GM12891 (cell line): ENCODE results near the gene TTC4.

Source experiments
- PAX5 ChIP-seq: IDR thresholded peaks from 2 replicates; pipeline ENCODE4 v1.6.1; 2011; ENCODE audit warnings: low read length, moderate library complexity, mild to moderate bottlenecking; ENCODE audit not compliant: insufficient read depth, severe bottlenecking
- POLR2A ChIP-seq: IDR thresholded peaks from 2 replicates; pipeline ENCODE4 v1.6.1; 2011; ENCODE audit warnings: low read depth, low read length, control low read depth
- POLR2AphosphoS5 ChIP-seq: IDR thresholded peaks from 2 replicates; pipeline ENCODE4 v1.6.1; 2011; ENCODE audit warnings: low read depth, low read length, control low read depth
- POU2F2 ChIP-seq: IDR thresholded peaks from 2 replicates; pipeline ENCODE4 v1.6.1; 2011; ENCODE audit warnings: low read depth, mild to moderate bottlenecking, control low read depth, low read length, moderate library complexity
- SPI1 ChIP-seq: IDR thresholded peaks from 2 replicates; pipeline ENCODE4 v1.6.1; 2011; ENCODE audit warnings: low read depth, low read length, control low read depth
- TAF1 ChIP-seq: IDR thresholded peaks from 2 replicates; pipeline ENCODE4 v1.6.1; 2011; ENCODE audit warnings: low read depth, low read length, control low read depth

GRCh38 chr1:54777011-54777410, 61.4 kb downstream of the TTC4 start:
- no peak for TF ChIP-seq POLR2AphosphoS5
- TF ChIP-seq POLR2A = no peak
- TF ChIP-seq PAX5 = no peak
- no peak for TF ChIP-seq POU2F2
- TF ChIP-seq TAF1 = no peak
- TF ChIP-seq SPI1 = no peak
